Pancreas (tissue), 10 donors: Measurements from ENCODE around the gene ASAP2. TPM values are rescaled to one million over a fixed set of nuclear protein-coding genes. Genes with fewer than 3 reads are reported as not detected.
A peak's percentile ranks its signal among the peaks of the same experiment; 100 is the strongest.

ENCODE experiments used
- ATAC-seq, 4 donors: fragments of 200-7000 bp; cut with Tn5 transposase; one replicate each; pipeline versions ENCODE4 v1.8.0 to v1.9.1; 2020; ENCODE audit warnings: mild to moderate bottlenecking in 4 of 4, moderate library complexity in 4 of 4
- DNase-seq, 6 donors: peaks; one replicate each; pipeline ENCODE4 v3.0.0-alpha.2; 2020
- FAIRE-seq: peaks from 2 replicates; lab custom pipeline; 2012; peaks lifted over from hg19 to GRCh38; lab: Jason Lieb, UNC
- H3K27ac ChIP-seq, 4 donors: fragments of 200-600 bp; sonication (generic); 1 replicate in 3 of 4; 2 replicates in 1 of 4; pipeline versions ENCODE4 v1.5.0 to v1.8.0; 2020
- H3K27me3 ChIP-seq, 4 donors: fragments of 200-600 bp; one replicate each; pipeline ENCODE4 v1.8.0; 2021
- H3K36me3 ChIP-seq, 3 donors: fragments of 200-600 bp; sonication (generic) in 1 of 3; one replicate each; pipeline versions ENCODE4 v1.5.0 to v1.8.0; 2020 to 2021
- H3K4me1 ChIP-seq, 3 donors: fragments of 200-600 bp; one replicate each; pipeline ENCODE4 v1.8.0; 2021
- H3K4me3 ChIP-seq, 4 donors: fragments of 200-600 bp; sonication (generic) in 2 of 4; one replicate each; pipeline versions ENCODE4 v1.5.0 to v1.8.0; 2020 to 2021
- H3K9me3 ChIP-seq, 4 donors: fragments of 200-600 bp; one replicate each; pipeline ENCODE4 v1.8.0; 2021
- WGBS, 2 donors: extraction: QIAGEN DNeasy Blood & Tissue Kit; methylation state at CpG; one replicate each; pipeline ENCODE4 v1.1.7; 2013; 5-methylcytosine and 5-hydroxymethylcytosine counted together
- intact Hi-C, 3 donors: fragments of 100-400 bp; cut with DNase I; formaldehyde crosslinking; loops; one replicate each; pipeline versions ENCODE4 v1.11.1 to v1.14.2; 2022
- polyA plus RNA-seq, 2 donors: library from polyadenylated mRNA; stranded (reverse); fragments of 200-250 nt; gene quantifications; one replicate each; pipeline ENCODE4 v1.2.3, GENCODE V29; 2013
- total RNA-seq, 6 donors: library from RNA; stranded (reverse); fragmentation: NEBNext Ultra II Directional in 4 of 6; extraction: Animal tissue kit (Norgen Biotek cat#: 25700) in 4 of 6; gene quantifications; one replicate each; pipeline versions ENCODE4 v1.2.1 to v1.2.4, GENCODE V29; 2021 to 2023
- TF ChIP-seq, protein P1 (sequence below), 4 donors: fragments of 200-600 bp; sonication (generic) in 3 of 4; IDR thresholded peaks; one replicate each; pipeline versions ENCODE4 v1.5.0 to v1.8.0; 2021; ENCODE audit warnings: antibody characterized with exemption in 4 of 4
- donor health status: healthy with polysubstance abuse.
- donor health status: DM: no; HTN: no; CAD: no; lungs with moderate emphysema.
- donor health status: DM: no; HTN: no; CAD: no.
- donor health status: control.
- donor health status: control.
- donor health status: Bipolar disorder and iron deficiency.
- donor health status: DM: yes; HTN: yes; CAD: no.
- donor health status: DM: no; HTN: no; CAD: no.
- donor health status: DM: no; HTN: no; CAD: no.
- donor health status: DM: yes; HTN: yes; CAD: no.

The ASAP2 gene
- total and polyA plus RNA-seq, 8 donors: 5.8 to 17.7 (median 7.3) TPM

DNA sequence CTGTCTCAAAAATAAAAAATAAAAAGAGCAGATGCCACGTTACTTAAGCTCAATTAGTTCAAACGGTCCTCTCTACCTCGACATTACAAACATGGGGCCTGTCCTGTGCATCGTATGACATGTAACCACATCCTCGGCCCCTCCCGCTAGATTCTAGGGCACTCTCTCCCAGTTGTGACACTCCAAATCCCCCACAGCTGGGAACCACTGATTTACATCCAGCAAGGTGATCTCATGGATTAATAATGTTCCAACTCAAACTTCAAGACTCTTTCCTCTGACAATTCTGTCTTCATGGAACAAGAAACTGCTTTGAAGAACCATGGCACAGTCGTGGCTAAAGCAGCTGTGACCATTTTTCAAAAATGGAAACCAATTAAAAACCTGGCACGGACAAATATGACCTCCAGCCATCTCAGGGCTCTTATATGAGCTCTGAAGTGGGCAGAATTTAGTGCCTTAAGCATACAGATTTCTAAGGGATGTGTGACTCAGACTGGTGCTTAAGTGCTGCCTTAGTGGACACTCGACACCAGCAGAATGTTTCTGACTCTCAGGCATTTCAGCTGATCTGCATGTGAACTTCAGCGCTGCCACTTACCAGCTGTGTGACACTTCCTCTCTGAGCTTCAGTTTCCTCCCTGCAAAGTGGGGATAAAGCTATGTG, 31.7 kb upstream of the ASAP2 start:
- 78 to 79% methylated on average over 10 of the region's 10 CpGs for WGBS, 2 donors
- intact Hi-C loops: no loop called here
- no peaks in the 10 kb centered on the region for H3K9me3 ChIP-seq
- TF ChIP-seq, protein P1, sequence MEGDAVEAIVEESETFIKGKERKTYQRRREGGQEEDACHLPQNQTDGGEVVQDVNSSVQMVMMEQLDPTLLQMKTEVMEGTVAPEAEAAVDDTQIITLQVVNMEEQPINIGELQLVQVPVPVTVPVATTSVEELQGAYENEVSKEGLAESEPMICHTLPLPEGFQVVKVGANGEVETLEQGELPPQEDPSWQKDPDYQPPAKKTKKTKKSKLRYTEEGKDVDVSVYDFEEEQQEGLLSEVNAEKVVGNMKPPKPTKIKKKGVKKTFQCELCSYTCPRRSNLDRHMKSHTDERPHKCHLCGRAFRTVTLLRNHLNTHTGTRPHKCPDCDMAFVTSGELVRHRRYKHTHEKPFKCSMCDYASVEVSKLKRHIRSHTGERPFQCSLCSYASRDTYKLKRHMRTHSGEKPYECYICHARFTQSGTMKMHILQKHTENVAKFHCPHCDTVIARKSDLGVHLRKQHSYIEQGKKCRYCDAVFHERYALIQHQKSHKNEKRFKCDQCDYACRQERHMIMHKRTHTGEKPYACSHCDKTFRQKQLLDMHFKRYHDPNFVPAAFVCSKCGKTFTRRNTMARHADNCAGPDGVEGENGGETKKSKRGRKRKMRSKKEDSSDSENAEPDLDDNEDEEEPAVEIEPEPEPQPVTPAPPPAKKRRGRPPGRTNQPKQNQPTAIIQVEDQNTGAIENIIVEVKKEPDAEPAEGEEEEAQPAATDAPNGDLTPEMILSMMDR (IDR thresholded peaks at IDR 0.05): no peak
- FAIRE-seq (no peak), DNase-seq (no peak), ATAC-seq (no peak)
- no peak overlapping the region for H3K27ac ChIP-seq
- no peaks in the 10 kb centered on the region for H3K27me3 ChIP-seq
- H3K4me3 ChIP-seq: no peak overlapping the region
- peaks cover 8 to 10% (median 9%) of the 10 kb centered on the region in 3 donors for H3K4me1 ChIP-seq
- H3K36me3 ChIP-seq: no peaks in the 10 kb centered on the region

GRCh38 chr2:9178110-9178903, 28.3 kb upstream of the ASAP2 start:
- H3K27ac ChIP-seq: peak overlapping the region; percentile 74 to 87 (median 84)
- no peak for FAIRE-seq
- no peaks in the 10 kb centered on the region for H3K9me3 ChIP-seq
- no peaks in the 10 kb centered on the region for H3K36me3 ChIP-seq
- H3K4me1 ChIP-seq: peaks cover 8 to 10% (median 9%) of the 10 kb centered on the region in 3 donors
- DNase-seq: peak in 3 of 6 donors; percentile 33 to 41 (median 39)
- no peak overlapping the region for H3K4me3 ChIP-seq
- no peaks in the 10 kb centered on the region for H3K27me3 ChIP-seq
- 9 to 20% methylated on average over 2 of the region's 2 CpGs for WGBS, 2 donors
- intact Hi-C loops: no loop called here
- peak; percentile 69 to 80 (median 77) for ATAC-seq
- TF ChIP-seq, protein P1 (IDR thresholded peaks at IDR 0.05): no peak

GRCh38 chr2:9178904-9179571, 27.6 kb upstream of the ASAP2 start:
- TF ChIP-seq, protein P1 (IDR thresholded peaks at IDR 0.05): no peak
- Histone ChIP-seq H3K9me3 (no peaks in the 10 kb centered on the region), H3K4me3 (no peak overlapping the region), H3K4me1 (peaks cover 8 to 10% (median 9%) of the 10 kb centered on the region in 3 donors), H3K27me3 (no peaks in the 10 kb centered on the region), H3K27ac (peak overlapping the region; percentile 74 to 87 (median 84)), H3K36me3 (no peaks in the 10 kb centered on the region)
- ATAC-seq (peak; percentile 57 to 83 (median 77)), DNase-seq (peak in 3 of 6 donors; percentile 12 to 43 (median 40)), FAIRE-seq (no peak)
- intact Hi-C loops: no loop called here
- 44 to 56% methylated on average over 13 of the region's 13 CpGs for WGBS, 2 donors

- peak; percentile 9 to 61 (median 37) for ATAC-seq
- H3K4me1 ChIP-seq: peaks cover 8 to 10% (median 9%) of the 10 kb centered on the region in 3 donors
- intact Hi-C loops: no loop called here
Measured at GRCh38 chr2:9179572-9180201, 26.9 kb upstream of the ASAP2 start.

More at GRCh38 chr2:9179572-9180201, 26.9 kb upstream of the ASAP2 start:
- DNase-seq (peak in 2 of 6 donors; percentile 13 to 31), FAIRE-seq (no peak)
- Histone ChIP-seq H3K27ac (peak overlapping the region; percentile 74 to 87 (median 84)), H3K4me3 (no peak overlapping the region), H3K36me3 (no peaks in the 10 kb centered on the region), H3K9me3 (no peaks in the 10 kb centered on the region), H3K27me3 (no peaks in the 10 kb centered on the region)
- TF ChIP-seq, protein P1 (IDR thresholded peaks at IDR 0.05): no peak
- 68 to 78% methylated on average over 9 of the region's 9 CpGs for WGBS, 2 donors
